Erythroblast (primary cell): ENCODE measurements around the gene VWA5B2.
A peak's percentile ranks its signal among the peaks of the same experiment; 100 is the strongest.

Experiments used
- DNase-seq, 2 experiments: peaks; one replicate each; lab custom pipeline; 2025; lab: John Stamatoyannopoulos, UW
- GATA1 ChIP-seq: IDR thresholded peaks from 2 replicates; pipeline ENCODE4 v1.6.1; 2011; ENCODE audit warnings: low read depth, mild to moderate bottlenecking, control low read depth, low read length, moderate library complexity
- POLR2A ChIP-seq: IDR thresholded peaks from 2 replicates; pipeline ENCODE4 v1.6.1; 2011; ENCODE audit warnings: mild to moderate bottlenecking, low read length

VWA5B2 gene

DNA sequence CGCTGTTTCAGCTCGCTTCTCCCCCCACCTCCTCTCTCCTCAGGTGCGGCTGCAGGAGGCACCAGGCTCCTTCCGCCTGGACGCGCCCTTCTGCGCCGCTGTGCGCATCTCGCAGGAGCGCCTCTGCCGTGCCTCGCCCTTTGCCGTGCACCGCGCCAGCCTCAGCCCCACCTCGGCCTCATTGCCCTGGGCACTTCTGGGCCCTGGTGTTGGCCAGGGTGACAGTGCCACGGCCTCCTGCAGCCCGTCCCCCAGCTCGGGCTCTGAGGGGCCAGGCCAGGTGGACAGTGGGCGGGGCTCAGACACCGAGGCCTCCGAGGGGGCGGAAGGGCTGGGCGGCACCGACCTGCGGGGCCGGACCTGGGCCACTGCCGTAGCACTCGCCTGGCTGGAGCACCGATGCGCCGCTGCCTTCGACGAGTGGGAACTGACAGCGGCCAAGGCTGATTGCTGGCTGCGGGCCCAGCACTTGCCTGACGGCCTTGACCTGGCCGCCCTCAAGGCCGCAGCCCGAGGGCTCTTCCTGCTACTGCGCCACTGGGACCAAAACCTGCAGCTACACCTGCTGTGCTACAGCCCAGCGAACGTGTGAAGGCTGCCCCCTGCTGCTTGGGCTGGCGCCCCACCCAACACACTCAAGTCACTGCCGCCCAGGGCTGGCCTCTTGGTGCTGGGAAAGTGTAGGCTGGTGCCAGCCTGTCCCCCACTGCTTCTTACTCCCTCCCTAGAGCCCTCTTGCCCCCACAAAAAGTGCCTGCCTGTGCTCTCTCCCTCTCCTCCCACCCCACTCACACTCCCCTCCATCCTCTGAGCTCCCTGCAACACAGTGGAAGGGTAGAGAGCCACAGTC, 12.3 kb downstream of the VWA5B2 start:
- peak; percentile 57 to 68 for DNase-seq
- TF ChIP-seq GATA1: no peak
- TF ChIP-seq POLR2A: no peak

DNA sequence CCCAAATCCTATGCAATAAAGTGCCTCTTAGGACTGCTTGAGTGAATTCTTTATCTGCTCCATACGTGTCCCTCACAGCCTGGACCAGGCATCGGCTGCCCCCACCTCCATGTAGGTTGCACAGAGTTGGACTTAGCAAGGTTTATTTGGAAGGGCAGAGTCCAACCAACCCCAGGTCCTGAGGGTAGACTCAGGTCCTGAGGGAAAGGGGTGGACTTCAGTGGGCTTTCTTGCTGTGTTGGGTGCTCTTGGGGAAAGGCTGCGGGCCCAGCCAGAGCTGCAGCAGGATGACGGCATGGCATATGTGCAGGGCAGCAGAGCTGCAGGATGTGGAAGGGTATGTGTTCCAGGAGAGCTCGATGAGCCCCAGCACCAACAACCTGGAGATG, 12.9 kb downstream of the VWA5B2 start:
- TF ChIP-seq POLR2A (no peak), GATA1 (no peak)
- DNase-seq: no peak

DNA sequence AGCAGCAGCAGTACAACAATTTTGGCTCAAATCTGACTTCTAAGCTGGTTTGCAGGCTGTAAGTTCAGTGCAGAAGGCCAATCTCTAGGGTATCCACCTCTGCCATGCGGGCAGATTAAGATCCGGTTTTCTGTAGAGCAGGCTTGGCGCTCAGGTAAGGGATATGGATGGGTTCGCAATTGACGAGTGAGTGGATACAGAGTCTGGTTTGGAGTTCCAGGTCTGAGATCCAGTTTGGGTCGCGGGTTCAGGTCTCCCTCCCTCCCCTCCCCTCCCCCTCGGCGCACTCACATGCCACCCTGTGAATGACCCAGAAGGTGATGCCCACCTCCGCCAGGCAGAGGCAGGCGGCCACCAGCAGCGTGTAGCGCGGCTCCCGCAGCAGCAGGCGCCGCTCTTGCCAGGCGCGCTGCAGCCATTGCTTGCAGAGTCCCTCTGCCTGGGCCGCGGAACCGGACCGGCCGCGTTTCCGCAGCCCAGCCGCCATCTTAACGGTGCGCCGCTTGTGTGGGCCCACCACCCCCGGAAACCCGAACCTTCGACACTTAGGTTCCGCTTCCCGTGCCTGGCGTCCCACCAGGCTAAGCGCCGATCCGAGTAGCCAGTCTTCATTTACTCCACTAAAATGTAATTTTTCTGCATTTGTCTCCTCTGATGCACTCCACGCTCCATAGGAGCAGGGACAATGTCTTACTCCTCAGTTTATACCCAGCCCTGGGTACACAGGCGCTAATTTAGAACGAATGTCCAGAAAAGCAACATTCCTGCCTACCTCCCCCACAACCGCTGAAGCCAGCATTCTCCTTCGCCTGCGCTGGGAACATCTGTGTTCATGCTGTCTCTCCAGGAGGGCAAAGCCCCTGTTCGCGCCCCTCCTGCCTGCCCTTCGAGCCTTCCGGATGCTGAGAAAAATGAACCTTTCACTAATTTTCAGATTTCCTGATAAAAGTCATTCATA, 19.3 kb downstream of the VWA5B2 start, which contains the start of gene ALG3:
ALG3 (minus strand) TSS at position 509 of the 958 bp plus-strand sequence; CDS start at position 487, 22 bp downstream.
- DNase-seq: peak; percentile 94 to 96
- TF ChIP-seq GATA1 (no peak), POLR2A (peak; percentile 79)

DNA sequence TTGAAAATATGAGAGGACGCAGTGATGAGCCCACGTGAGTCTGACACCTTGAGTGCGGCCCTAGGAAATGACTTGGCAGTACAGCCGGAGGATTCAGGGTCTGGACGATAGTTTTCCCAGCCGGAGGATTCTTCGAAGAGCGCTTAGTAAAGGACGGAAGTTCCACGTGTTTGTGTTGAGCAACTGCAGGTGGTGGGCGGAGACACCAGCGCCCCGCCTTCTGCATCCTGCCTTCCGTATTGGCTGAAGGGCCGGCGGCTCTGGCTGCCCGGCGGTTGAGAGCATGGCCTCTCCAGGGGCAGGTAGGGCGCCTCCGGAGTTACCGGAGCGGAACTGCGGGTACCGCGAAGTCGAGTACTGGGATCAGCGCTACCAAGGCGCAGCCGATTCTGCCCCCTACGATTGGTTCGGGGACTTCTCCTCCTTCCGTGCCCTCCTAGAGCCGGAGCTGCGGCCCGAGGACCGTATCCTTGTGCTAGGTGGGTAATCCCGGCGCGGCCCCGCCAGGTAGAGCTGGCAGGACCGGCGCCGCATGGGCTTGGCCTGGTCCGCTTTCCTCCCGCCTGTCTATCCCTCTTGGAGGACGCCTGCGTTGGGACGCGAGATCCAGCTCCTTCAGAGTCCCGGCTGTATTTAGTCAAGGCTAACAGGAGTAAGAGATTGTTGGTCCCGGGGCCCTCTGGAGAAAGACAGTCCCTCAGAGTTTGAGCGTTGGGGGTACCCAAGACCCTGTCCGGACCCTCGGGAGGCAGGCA, 20.2 kb downstream of the VWA5B2 start, which contains the start of gene EEF1AKMT4:
EEF1AKMT4 (plus strand) TSS at position 261 of the 755 bp plus-strand sequence; CDS start at position 284, 23 bp downstream.
- TF ChIP-seq GATA1: no peak
- peak; percentile 32 for TF ChIP-seq POLR2A

DNA sequence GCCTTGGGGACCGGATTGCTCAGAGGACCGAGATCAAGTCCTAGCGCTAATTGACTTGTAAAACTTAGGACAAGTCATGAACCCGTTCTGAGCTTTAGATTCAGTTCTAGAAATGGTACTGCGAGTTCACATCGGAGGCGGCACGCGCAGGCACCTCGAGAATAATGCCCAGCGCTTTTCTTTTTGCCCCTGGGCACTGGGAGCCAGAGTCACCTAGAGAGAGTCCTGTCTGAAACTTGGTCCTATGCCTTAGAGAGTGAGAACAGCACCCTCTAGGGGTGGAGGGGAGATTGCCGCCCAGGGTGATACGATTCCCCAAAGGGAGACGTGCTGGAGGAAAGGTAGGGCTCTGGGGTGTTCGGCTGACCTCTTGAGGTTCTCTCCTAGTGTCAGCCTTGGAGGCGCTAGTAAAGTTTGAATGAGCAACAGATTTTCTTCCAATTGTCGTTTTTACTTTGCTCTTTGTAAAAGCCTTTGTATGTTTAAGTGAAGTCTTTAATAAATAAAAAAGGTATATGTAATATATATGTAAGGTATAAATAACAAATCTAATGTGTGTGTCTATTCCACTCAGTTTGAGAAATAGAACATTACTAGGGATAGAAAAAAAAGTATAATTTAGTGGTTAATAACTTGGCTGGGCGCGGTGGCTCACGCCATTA, 20.9 kb downstream of the VWA5B2 start:
- peak; percentile 90 to 94 for DNase-seq
- TF ChIP-seq GATA1 (no peak), POLR2A (no peak)

More for the DNA sequence above, 20.2 kb downstream of the VWA5B2 start, which contains the start of gene EEF1AKMT4:
- DNase-seq: peak; percentile 99

DNA sequence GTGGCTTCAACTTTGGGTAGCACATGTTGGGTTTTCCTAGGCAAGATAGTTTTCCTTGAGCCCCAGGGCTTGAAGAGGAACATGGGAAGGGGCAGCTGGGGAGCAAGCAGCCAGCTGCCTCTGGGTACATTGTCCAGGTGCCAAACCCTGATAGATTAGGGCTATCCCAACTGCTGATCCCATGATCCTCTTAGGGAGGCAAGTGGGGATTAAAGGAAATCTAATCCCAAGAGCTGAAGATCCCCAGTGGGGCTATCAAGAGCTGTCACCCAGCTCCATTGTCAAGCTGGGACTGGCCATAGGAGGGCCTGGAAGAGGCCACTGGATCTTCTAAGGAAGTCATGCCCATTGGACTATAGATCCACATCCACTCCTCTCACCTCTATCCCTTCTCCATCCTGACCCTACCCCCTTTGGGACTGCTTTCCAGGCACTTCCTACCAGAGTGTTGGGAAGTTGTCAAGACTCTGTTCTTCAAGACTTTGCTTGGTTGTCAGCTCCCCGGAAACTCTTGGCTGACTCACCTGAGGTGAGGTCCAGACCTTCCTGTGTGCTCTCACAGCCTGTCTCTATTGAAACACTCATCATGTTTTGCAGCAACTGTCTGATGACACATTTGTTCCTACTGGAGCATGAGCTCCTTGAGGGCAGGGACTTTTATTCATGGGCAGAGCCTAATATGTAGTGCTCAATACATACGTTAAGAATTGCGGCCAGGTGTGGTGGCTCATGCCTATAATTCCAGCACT, 26.1 kb downstream of the VWA5B2 start:
- TF ChIP-seq GATA1: no peak
- TF ChIP-seq POLR2A: no peak
- DNase-seq: no peak

DNA sequence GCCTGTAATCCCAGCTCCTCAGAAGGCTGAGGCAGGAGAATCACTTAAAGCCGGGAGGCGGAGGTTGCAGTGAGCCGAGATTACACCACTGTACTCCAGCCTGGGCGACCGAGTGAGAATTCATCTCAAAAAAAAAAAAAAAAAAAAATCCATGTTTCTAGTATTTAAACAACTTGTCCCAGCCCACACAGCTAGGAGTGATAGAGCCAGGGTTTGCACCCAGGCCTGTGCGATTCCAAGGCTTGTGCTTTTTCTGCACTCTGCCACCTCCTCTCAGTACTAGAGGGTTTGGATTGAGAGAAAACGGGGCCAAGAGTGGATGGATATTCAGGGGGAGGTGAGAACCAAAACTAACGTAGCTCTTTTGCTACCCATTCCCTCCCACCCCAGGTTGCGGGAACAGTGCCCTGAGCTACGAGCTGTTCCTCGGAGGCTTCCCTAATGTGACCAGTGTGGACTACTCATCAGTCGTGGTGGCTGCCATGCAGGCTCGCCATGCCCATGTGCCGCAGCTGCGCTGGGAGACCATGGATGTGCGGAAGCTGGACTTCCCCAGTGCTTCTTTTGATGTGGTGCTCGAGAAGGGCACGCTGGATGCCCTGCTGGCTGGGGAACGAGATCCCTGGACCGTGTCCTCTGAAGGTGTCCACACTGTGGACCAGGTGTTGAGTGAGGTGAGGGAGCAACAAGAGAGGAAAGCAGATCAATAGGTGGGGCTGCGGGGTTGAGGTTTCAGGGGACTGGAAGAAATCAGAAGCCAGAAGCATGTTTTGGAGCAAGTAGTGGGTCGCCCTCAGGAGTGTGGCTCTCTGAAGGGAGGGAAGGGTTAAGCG, 27.9 kb downstream of the VWA5B2 start:
- no peak for DNase-seq
- TF ChIP-seq POLR2A (no peak), GATA1 (no peak)

DNA sequence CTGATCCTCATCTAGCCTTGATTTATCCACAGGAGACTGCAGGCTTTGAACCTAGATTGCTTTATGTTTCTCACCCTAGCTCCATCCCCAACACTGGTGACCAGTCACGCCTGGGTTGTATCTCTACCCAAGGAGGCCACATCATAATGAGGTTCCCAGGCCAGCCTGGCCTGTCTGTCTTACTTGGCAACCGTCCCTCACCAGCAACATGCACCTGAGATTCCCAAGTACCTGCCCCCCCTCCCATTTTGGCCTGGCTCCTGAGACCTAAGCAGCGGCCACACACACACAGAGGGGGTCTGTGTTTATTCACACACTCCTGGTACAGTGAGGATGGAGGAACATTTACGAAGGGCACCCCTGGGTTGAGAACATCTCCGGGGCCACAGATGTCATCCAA, 29.5 kb downstream of the VWA5B2 start:
- DNase-seq: no peak
- TF ChIP-seq GATA1 (no peak), POLR2A (no peak)

DNA sequence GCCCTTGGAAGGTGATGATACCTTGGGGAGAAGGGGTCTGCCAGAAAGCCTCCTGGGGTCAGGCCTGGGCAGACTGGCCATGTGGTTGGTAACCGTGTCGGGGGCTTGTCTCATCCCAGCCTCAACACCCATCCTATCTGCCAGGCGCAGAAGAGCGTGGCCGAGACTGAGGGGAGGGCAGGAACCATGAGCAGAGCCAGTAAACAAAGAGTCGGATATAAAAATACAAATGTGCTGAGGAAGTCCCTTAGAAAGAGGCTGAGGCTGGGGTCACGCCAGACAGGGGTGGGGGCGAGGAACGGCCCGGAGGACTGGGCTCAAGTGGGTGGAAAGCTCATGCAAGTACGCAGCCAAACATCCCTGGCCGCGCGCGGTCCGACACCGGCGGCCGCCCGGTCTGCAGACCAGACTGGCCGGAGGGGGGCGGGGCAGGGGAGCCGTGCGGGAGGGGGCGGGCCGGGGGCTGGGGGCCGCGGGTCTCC, 30.1 kb downstream of the VWA5B2 start:
- TF ChIP-seq POLR2A (no peak), GATA1 (no peak)
- no peak for DNase-seq

DNA sequence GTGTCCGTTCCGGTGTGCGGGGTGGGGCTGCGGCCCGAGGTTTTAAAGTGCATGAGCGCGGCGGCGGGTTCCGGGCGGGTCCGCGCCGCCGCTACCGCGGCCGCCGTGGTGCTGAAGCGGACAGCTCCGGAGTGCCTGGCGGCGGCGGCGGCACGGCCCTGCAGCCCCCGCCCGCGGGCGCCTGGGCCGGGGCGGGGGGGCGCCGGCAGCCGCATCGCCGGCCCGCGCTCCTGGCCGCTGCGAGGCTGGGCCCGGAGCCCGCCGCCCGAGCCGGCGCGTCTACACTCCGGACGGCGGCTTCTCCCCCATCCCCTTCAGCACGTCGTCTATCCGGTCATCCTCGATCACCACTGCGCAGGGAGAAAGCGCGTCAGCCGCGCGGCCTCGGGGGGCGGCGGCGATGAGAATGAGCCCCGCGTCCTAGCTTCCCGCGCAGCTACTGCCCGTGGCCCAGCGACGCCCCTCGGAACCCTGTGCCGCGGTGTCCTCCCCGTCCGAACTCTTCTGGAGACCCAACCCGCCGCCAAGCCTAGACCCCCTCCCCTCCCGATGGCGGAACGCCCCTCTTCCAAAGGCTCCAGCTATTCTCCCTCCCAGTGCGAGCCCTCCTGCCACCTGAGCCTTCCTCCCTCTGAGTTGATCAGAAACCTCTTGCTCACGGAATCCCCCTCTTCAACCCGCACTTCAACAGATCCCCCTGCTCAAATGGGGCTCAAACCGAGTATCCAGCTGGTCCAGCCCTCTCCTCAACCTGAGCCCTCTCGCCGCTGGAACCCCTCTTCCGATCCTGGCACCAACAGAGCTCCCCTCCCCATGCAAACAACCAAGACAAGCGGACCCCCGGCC, 30.7 kb downstream of the VWA5B2 start:
- TF ChIP-seq POLR2A (no peak), GATA1 (no peak)
- DNase-seq: peak; percentile 49 to 64
